CD14-positive monocyte (primary cell): ENCODE results near the gene ATP8B3. TPM values are rescaled to one million over a fixed set of nuclear protein-coding genes. Genes with fewer than 3 reads are reported as not detected.

ENCODE experiments used
- DNase-seq, 3 donors: peaks; one replicate each; pipeline ENCODE4 v3.0.0-alpha.2; 2011 to 2022
- H2AFZ ChIP-seq: 2 replicates; pipeline ENCODE4 v1.6.0; 2012; ENCODE audit warnings: mild to moderate bottlenecking, low read depth, low read length, inconsistent platforms; ENCODE audit not compliant: insufficient read depth, poor library complexity, severe bottlenecking
- H3K27ac ChIP-seq, 2 donors: 1 replicate in 1 of 2; 2 replicates in 1 of 2; pipeline ENCODE4 v1.5.1; 2012 to 2013; ENCODE audit warnings: low read length in 2 of 2, control low read depth in 1 of 2, inconsistent platforms in 1 of 2, low read depth in 1 of 2, mild to moderate bottlenecking in 1 of 2
- H3K27me3 ChIP-seq, 2 donors: one replicate each; pipeline versions ENCODE4 v1.6.0 to v1.6.1; 2011 to 2013; ENCODE audit warnings: low read length in 2 of 2; ENCODE audit not compliant: control insufficient read depth in 2 of 2, insufficient read depth in 2 of 2
- H3K36me3 ChIP-seq, 2 donors: replicated peaks in 1 of 2; 1 replicate in 1 of 2; 2 replicates in 1 of 2; pipeline versions ENCODE4 v1.5.1 to v1.6.1; 2012 to 2013; ENCODE audit warnings: low read length in 2 of 2, control low read depth in 1 of 2, inconsistent platforms in 1 of 2, mild to moderate bottlenecking in 1 of 2; ENCODE audit not compliant: insufficient read depth in 2 of 2, control insufficient read depth in 1 of 2
- H3K4me1 ChIP-seq, 2 donors: 1 replicate in 1 of 2; 2 replicates in 1 of 2; pipeline versions ENCODE4 v1.5.1 to v1.6.1; 2012 to 2013; ENCODE audit warnings: low read length in 2 of 2, control low read depth in 1 of 2, inconsistent platforms in 1 of 2, mild to moderate bottlenecking in 1 of 2, moderate library complexity in 1 of 2; ENCODE audit not compliant: insufficient read depth in 2 of 2, control insufficient read depth in 1 of 2
- H3K4me2 ChIP-seq: replicated peaks from 2 replicates; pipeline ENCODE3; 2012; ENCODE audit warnings: low read length, moderate library complexity, mild to moderate bottlenecking; ENCODE audit not compliant: poor library complexity, severe bottlenecking; ENCODE audit errors: extremely low read depth
- H3K4me3 ChIP-seq, 3 experiments: fragments of 200-600 bp in 1 of 3; sonication (generic) in 1 of 3; replicated peaks in 1 of 3; 1 replicate in 2 of 3; 2 replicates in 1 of 3; pipeline ENCODE4 v1.5.1; 2011 to 2013; ENCODE audit warnings: low read length in 3 of 3, mild to moderate bottlenecking in 3 of 3, control low read depth in 2 of 3, low read depth in 2 of 3, inconsistent platforms in 1 of 3, moderate library complexity in 1 of 3
- H3K79me2 ChIP-seq: 2 replicates; pipeline ENCODE4 v1.6.0; 2012; ENCODE audit warnings: mild to moderate bottlenecking, control low read depth, inconsistent platforms, low read length, moderate library complexity; ENCODE audit not compliant: insufficient read depth
- H3K9ac ChIP-seq: 2 replicates; pipeline ENCODE4 v1.6.0; 2017; ENCODE audit warnings: low read length, mild to moderate bottlenecking; ENCODE audit not compliant: insufficient read depth, poor library complexity, severe bottlenecking
- H3K9me3 ChIP-seq, 2 donors: replicated peaks in 1 of 2; 1 replicate in 1 of 2; 2 replicates in 1 of 2; pipeline versions ENCODE4 v1.5.1 to v1.6.1; 2012 to 2013; ENCODE audit warnings: low read length in 2 of 2, control low read depth in 1 of 2; ENCODE audit not compliant: control insufficient read depth in 1 of 2, insufficient read depth in 1 of 2
- H4K20me1 ChIP-seq: 2 replicates; pipeline ENCODE4 v1.6.0; 2012; ENCODE audit warnings: mild to moderate bottlenecking, low read length, control low read depth, moderate library complexity; ENCODE audit not compliant: insufficient read depth
- H3K27ac Mint-ChIP-seq, 7 donors: one replicate each; pipeline ENCODE4 v1.8.0; 2020; ENCODE audit warnings: mild to moderate bottlenecking in 7 of 7, mixed read lengths in 7 of 7, moderate library complexity in 6 of 7, inconsistent platforms in 2 of 7
- H3K27me3 Mint-ChIP-seq, 3 donors: one replicate each; pipeline ENCODE4 v1.8.0; 2021 to 2022; ENCODE audit warnings: low read depth in 3 of 3, mild to moderate bottlenecking in 3 of 3, mixed read lengths in 3 of 3, moderate library complexity in 3 of 3, inconsistent platforms in 1 of 3
- H3K36me3 Mint-ChIP-seq, 2 donors: one replicate each; pipeline ENCODE4 v1.8.0; 2020; ENCODE audit warnings: mixed read lengths in 2 of 2, inconsistent platforms in 1 of 2, mild to moderate bottlenecking in 1 of 2
- H3K4me1 Mint-ChIP-seq: one replicate; pipeline ENCODE4 v1.8.0; 2020; ENCODE audit warnings: mild to moderate bottlenecking, mixed read lengths
- H3K4me3 Mint-ChIP-seq, 2 donors: one replicate each; pipeline ENCODE4 v1.8.0; 2020; ENCODE audit warnings: mild to moderate bottlenecking in 2 of 2, mixed read lengths in 2 of 2, moderate library complexity in 1 of 2
- H3K9me3 Mint-ChIP-seq, 7 donors: one replicate each; pipeline ENCODE4 v1.8.0; 2020 to 2022; ENCODE audit warnings: mixed read lengths in 7 of 7, mild to moderate bottlenecking in 6 of 7, moderate library complexity in 6 of 7, inconsistent platforms in 2 of 7
- WGBS: methylation state at CpG from one replicate; pipeline ENCODE4 v1.1.5; 2013; ENCODE audit warnings: missing lambda C conversion rate; ENCODE audit not compliant: insufficient coverage; 5-methylcytosine and 5-hydroxymethylcytosine counted together
- intact Hi-C, 2 donors: fragments of 100-400 bp; cut with micrococcal nuclease; formaldehyde crosslinking; loops; one replicate each; pipeline versions ENCODE4 v1.15.0 to v1.15.1; 2023
- polyA plus RNA-seq, 3 donors: library from polyadenylated mRNA; depleted of rRNA in 1 of 3; unstranded in 2 of 3; stranded (reverse) in 1 of 3; fragments of 300-500 nt in 2 of 3; fragments of >200 nt in 1 of 3; fragmentation: Illumina TruSeq in 2 of 3; gene quantifications; 1 replicate in 2 of 3; 2 replicates in 1 of 3; pipeline ENCODE4 v1.2.3, GENCODE V29; 2012 to 2021
- TF ChIP-seq, protein P1 (sequence below): fragments of 200-600 bp; IDR thresholded peaks from one replicate; pipeline ENCODE4 v1.8.0; 2022; ENCODE audit warnings: antibody characterized with exemption, mild to moderate bottlenecking

ATP8B3 gene
- polyA plus RNA-seq, 3 donors = 1.6 to 8.2 (median 1.8) TPM

GRCh38 chr19:1822210-1822609 lies 10.1 kb upstream of the ATP8B3 start:
- Histone ChIP-seq H3K4me1 (no peaks in the 10 kb centered on the region), H3K79me2 (peaks cover 9% of the 10 kb centered on the region), H3K9ac (no peak overlapping the region), H3K4me3 (no peak overlapping the region), H3K9me3 (no peaks in the 10 kb centered on the region), H3K36me3 (peaks cover 81 to 88% of the 10 kb centered on the region in 2 donors), H3K27ac (no peak overlapping the region), H3K27me3 (no peaks in the 10 kb centered on the region), H4K20me1 (peaks cover 69% of the 10 kb centered on the region), H3K4me2 (no peak overlapping the region), H2AFZ (no peak overlapping the region)
- Mint-ChIP-seq H3K27ac (no peak overlapping the region), H3K36me3 (peaks cover 46 to 79% of the 10 kb centered on the region in 2 donors), H3K9me3 (no peaks in the 10 kb centered on the region), H3K4me3 (no peak overlapping the region), H3K4me1 (no peaks in the 10 kb centered on the region), H3K27me3 (peaks cover 0 to 1% (median 0%) of the 10 kb centered on the region in 3 donors)
- intact Hi-C loops = no loop called here
- TF ChIP-seq, protein P1, sequence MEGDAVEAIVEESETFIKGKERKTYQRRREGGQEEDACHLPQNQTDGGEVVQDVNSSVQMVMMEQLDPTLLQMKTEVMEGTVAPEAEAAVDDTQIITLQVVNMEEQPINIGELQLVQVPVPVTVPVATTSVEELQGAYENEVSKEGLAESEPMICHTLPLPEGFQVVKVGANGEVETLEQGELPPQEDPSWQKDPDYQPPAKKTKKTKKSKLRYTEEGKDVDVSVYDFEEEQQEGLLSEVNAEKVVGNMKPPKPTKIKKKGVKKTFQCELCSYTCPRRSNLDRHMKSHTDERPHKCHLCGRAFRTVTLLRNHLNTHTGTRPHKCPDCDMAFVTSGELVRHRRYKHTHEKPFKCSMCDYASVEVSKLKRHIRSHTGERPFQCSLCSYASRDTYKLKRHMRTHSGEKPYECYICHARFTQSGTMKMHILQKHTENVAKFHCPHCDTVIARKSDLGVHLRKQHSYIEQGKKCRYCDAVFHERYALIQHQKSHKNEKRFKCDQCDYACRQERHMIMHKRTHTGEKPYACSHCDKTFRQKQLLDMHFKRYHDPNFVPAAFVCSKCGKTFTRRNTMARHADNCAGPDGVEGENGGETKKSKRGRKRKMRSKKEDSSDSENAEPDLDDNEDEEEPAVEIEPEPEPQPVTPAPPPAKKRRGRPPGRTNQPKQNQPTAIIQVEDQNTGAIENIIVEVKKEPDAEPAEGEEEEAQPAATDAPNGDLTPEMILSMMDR = no peak
- DNase-seq = no peak
- WGBS = 89% methylated on average over 19 of the region's 19 CpGs

DNA sequence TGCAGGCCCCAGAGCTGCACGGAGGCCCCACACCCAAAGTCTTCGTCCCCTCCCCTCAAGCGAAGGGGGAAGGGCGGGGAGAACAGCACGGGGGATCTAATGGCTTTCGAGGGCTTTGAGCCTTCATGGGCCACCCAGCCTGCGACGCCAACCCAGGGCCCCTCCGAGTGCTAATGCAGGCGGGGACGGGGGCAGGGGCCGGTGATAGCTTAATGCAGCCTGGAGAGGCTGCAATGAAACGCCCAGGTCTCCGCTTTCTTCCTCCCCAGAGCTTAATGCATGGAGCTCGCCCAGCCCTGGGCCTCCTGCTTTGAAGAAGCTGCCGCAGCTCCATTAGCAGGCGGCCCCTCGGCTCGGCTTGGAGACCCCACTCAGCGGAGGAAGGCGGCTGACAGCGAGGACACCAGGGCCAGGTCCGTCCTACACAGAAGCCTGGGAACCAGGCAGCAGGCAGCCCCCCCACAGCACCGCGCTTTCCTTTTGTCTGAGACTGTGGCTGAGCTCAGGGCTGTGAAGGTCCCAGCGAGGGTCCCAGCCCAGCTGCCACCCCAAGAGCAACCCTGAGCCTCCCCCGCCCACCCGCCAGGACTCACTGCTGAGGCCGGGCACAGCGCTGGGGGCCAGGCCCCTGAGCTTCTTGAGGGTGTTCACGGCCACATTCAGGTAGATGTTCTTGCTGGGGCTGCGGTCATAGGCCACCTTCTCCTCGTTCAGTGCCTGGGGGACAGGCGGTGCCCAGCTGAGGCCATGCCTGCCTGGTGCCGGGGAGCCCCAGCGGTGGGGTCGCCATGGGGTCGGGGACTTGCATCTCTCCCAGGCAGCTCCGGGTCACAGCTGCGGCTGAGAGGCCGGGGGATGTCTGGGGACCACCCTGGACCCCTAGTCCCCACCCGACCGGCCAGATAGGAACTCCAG lies 7.5 kb upstream of the ATP8B3 start:
- TF ChIP-seq, protein P1 = no peak
- no peak overlapping the region for H2AFZ ChIP-seq
- peaks cover 92 to 94% of the 10 kb centered on the region in 2 donors for H3K36me3 ChIP-seq
- H3K27me3 Mint-ChIP-seq = peaks cover 0 to 1% (median 0%) of the 10 kb centered on the region in 3 donors
- H3K9me3 ChIP-seq = no peaks in the 10 kb centered on the region
- peak overlapping the region in 1 of 7 donors; percentile 71 for H3K27ac Mint-ChIP-seq
- H3K4me1 ChIP-seq = no peaks in the 10 kb centered on the region
- no peaks in the 10 kb centered on the region for H3K9me3 Mint-ChIP-seq
- WGBS = 98% methylated on average over 43 of the region's 43 CpGs
- H3K4me2 ChIP-seq = no peak overlapping the region
- no peaks in the 10 kb centered on the region for H3K27me3 ChIP-seq
- no peak overlapping the region for H3K27ac ChIP-seq
- no peak overlapping the region for H3K9ac ChIP-seq
- no peaks in the 10 kb centered on the region for H3K79me2 ChIP-seq
- H3K36me3 Mint-ChIP-seq = peaks cover 60 to 87% of the 10 kb centered on the region in 2 donors
- H3K4me3 Mint-ChIP-seq = no peak overlapping the region
- no peak for DNase-seq
- no peak overlapping the region for H3K4me3 ChIP-seq
- no peaks in the 10 kb centered on the region for H3K4me1 Mint-ChIP-seq
- peaks cover 56% of the 10 kb centered on the region for H4K20me1 ChIP-seq
- intact Hi-C loops = no loop called here
